ENCODE results near the gene MBNL2.
A peak's percentile ranks its signal among the peaks of the same experiment; 100 is the strongest.

The MBNL2 gene

GRCh38 chr13:97430296-97430695 lies 208.2 kb downstream of the MBNL2 start:
- no peak for DNase-seq

DNA sequence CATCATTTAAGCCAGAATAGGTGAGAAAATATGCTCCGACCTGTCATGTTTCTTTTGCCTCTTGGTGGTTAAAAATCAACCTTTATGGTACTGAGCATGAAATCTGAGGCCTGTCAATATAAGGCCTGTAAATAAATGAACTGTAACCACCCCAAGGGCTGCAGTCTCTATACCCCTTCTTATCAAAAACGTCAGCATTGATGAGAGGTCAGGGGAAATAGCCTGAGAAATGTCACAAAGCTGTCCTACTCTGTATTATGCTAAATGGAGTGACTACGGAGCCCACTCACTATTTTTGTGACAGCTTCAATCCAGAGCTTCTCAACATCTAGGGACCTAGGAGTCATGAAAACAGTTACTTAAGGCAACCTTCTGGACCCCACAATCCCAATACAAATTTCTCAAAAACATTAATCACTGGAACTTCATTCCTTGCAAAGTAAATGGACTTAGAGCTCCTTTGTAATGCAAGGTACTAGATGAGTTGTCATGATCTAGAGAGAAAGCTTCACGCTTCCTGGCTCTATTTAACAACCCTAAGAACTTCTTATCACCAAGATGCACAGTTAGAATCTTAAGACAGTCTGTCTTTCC lies 209.1 kb downstream of the MBNL2 start:
- DNase-seq: no peak

DNA sequence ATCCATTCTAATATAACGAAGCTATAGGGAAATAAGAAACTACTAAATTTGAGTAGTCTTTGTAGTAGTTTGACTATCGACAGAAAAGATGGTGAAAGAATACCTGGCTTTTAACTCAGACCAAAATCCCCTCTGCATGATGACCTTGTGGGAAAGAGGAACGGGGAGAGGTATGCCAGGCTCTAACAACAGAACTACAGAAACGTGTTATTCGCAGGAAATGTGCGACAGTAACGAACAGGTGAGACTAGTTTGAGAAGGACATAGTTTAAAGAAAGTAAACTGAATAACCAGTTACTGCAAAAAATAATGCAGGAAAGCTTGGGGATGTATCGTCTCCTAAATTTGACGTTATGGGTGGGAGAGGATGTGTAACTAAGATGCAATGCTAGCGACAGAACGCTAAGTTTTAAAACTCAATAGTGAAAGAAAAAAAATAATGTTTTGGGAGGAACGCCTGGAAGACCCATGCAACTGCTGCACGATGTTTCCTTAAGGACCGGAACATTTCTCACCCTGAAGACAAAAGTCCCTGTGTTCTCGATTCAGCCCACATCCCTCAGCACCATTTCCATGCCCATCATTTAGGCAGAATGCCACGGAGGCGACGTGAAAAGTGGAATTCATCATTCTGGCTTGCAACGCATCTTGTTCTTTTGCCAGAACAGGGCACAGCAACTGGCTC lies 210.2 kb downstream of the MBNL2 start:
- DNase-seq: no peak

DNA sequence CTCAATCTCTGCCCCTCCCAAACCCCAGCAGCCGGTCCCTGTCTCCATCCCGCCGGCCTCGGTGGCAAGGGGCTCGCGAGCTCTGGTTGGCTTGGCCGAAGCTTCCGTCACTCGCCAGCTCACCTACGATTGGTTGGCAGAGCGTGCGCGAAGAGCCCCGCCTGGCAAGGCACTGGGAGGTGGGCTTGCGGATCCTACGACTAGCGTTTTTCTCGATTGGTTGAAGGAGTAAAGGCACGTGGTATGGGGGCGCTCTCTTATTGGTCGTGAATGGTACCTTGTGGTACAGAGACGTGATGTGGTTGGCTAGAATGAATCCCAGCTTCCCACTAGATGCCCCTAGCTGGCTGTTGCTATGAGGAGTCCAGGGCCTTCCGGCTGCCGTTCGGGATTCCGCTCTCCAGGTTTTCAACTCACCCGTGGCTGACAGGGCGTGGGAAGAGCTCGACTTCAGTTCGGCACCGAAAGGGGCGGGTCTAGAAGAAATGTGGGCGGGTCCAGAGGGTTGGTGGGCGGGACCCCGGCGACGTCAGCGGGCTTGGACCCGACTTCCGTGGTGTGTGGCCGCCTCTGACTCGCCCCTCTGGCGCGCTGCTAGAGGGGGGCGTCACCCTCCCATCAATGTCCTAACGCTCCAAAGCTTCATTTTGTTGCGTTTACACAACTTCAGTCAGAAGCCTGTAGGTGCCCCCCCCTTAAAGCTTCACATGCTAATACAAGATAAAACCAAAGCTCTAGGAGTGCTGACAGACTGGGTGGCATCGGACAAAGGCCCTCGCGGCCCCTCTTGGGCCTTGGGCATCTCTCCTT lies 211.0 kb downstream of the MBNL2 start:
- peak; percentile 99 for DNase-seq

- peak; percentile 79 for DNase-seq
These were observed 211.7 kb downstream of the MBNL2 start, which contains the start of gene RAP2A for GRCh38 chr13:97433727-97434396. RAP2A (plus strand) TSS chr13:97434169; CDS start chr13:97434471, 302 bp downstream.

- no peak for DNase-seq
These were observed 212.5 kb downstream of the MBNL2 start for GRCh38 chr13:97434397-97435201.

DNA sequence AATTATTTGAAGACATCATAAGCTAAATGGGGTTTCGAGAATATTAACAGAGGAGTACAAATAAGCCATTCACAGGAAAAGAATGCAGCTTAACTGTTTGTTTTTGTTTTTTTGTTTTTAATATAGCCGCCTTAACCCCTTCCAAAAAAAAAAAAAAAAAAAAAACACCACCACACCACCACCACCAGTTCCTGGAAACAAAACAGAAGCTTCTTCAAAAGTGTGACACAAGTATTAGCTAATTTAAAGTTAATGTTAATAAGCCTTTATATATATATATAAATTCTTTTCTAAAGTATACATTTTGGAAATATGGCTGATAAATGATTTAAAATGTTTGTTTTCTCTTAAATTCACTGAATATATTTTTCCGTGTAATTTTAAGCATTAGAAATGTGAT lies 213.2 kb downstream of the MBNL2 start:
- no peak for DNase-seq

DNA sequence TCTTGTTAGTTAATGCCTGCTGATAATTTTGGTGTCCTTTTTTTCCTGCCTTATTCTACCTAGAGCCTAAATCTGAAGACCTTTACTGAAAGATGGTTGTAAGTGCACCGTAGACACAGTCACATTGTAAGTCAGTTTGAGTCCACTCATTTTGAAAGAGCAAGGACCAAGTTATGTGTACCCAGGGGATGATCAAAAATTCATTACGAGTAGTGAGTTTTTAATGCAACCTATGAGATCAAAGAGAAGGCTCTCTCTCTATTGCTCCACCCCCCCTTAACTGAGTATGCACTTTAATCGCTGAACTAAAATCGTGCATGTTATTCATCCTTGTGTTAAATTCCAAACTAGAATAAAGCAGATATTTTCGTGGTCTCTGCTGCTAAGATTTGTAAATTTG lies 213.7 kb downstream of the MBNL2 start:
- no peak for DNase-seq

GRCh38 chr13:97436845-97437244 lies 214.7 kb downstream of the MBNL2 start:
- DNase-seq: no peak

- DNase-seq: no peak
These were observed 215.6 kb downstream of the MBNL2 start for GRCh38 chr13:97437729-97438128.

DNA sequence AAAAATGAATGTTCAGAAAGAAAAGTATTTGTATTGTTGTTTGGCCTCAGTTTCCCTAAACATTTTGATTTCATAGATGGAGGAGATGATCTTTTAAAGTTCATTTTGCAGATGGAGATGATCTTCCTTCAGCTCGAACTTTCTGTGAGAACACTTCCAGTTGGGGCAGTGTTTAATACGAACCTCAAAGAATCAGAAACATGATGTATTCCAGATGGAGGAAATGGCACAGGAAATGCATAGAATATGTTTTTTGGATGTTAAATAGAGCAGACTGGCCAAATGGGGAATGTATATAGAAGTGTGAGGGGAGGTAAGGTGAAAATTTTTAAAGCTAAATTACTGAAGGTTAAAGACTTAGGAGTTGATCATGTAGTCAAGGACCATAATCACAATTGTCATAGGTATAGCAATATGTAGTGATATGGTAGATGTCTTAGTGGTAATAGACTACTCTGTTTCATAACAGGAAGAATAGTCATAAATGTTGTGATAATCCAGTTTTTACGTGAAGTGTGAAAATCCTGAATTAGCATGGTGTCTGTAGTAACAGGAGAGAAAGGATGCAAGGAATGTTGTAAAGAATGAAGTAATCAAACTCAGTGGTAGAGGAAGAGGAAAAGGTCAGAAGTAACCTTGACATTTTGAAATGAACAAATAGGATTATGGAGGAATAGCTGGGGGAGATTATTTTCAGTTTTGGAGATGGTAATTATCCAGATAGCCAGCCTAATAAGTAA lies 216.9 kb downstream of the MBNL2 start:
- DNase-seq: no peak

- DNase-seq: no peak
These were observed 218.6 kb downstream of the MBNL2 start for GRCh38 chr13:97440598-97441170.

DNA sequence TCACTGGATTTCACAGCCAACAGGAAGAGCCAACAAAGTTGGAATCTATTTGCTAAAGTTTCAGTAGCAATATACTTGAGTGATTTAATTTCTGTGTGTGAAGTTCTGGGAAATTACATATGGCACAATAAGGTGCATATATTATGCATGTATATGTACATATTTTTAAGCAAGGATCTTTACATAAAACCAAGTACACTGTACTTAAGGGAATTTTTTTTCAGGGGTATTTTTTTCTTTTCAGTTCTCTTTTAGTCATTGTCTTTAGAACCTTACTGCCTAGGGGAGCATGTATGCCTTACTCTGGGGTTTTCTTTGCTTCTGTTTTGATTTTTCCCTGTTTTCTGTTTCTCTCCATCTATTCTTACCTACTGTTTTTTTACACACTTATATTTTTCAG lies 219.2 kb downstream of the MBNL2 start:
- DNase-seq: no peak

Data from NCI-H446 treated with DMSO at 0.1 percent for 48 hours (cell line).